ENCODE data around the gene DLL1.
"Not testable (repeated sequence)": the region's sequence is repeated elsewhere in the genome, so short reads cannot be mapped to it uniquely, and the experiment has no call there.

Gene DLL1

GRCh38 chr6:170269151-170269845 lies 21.6 kb downstream of the DLL1 start:
- DNase-seq = no peak

- no peak for DNase-seq
Observed at GRCh38 chr6:170268216-170269129, 22.4 kb downstream of the DLL1 start.

GRCh38 chr6:170267688-170268087 lies 23.2 kb downstream of the DLL1 start:
- no peak for DNase-seq

GRCh38 chr6:170266061-170266825 lies 24.6 kb downstream of the DLL1 start:
- peak in 34 of 58 donors; percentile 17 to 82 (median 51) for DNase-seq

GRCh38 chr6:170265655-170266054 lies 25.2 kb downstream of the DLL1 start:
- peak in 45 of 58 donors; percentile 16 to 91 (median 56) for DNase-seq

- not testable (repeated sequence) for DNase-seq
Observed at GRCh38 chr6:170264644-170265043, 26.2 kb downstream of the DLL1 start.

- DNase-seq = no peak
Observed at GRCh38 chr6:170264086-170264485, 26.8 kb downstream of the DLL1 start.

GRCh38 chr6:170263410-170263809 lies 27.5 kb downstream of the DLL1 start:
- no peak for DNase-seq

GRCh38 chr6:170262489-170263088 lies 28.3 kb downstream of the DLL1 start:
- peak in 36 of 58 donors; percentile 19 to 79 (median 46) for DNase-seq

- no peak for DNase-seq
Observed at GRCh38 chr6:170261643-170262488, 29.0 kb downstream of the DLL1 start.

GRCh38 chr6:170260686-170261085 lies 30.2 kb downstream of the DLL1 start:
- no peak for DNase-seq

GRCh38 chr6:170259278-170259677 lies 31.6 kb downstream of the DLL1 start:
- DNase-seq = no peak

GRCh38 chr6:170258407-170258806 lies 32.5 kb downstream of the DLL1 start:
- no peak for DNase-seq

GRCh38 chr6:170257376-170257775 lies 33.5 kb downstream of the DLL1 start:
- no peak for DNase-seq

GRCh38 chr6:170256641-170257040 lies 34.2 kb downstream of the DLL1 start:
- no peak for DNase-seq

GRCh38 chr6:170255426-170256125 lies 35.3 kb downstream of the DLL1 start:
- DNase-seq = no peak

GRCh38 chr6:170254315-170255213 lies 36.3 kb downstream of the DLL1 start:
- no peak for DNase-seq

- DNase-seq = no peak
Observed at GRCh38 chr6:170253910-170254269, 37.0 kb downstream of the DLL1 start.
